Activated CD4-positive, alpha-beta T cell treated with anti-CD3 and anti-CD28 coated beads, Interleukin-2, amount 50 U/mL, for 24 hours (primary cell): ENCODE measurements around the gene XRRA1.
"Not testable (repeated sequence)": the region's sequence is repeated elsewhere in the genome, so short reads cannot be mapped to it uniquely, and the experiment has no call there.

Source experiments
- DNase-seq, 2 donors: peaks; one replicate each; pipeline ENCODE4 v3.0.0-alpha.2; 2020; ENCODE audit warnings: low read depth in 1 of 2, low spot score in 1 of 2

The XRRA1 gene, protein sequence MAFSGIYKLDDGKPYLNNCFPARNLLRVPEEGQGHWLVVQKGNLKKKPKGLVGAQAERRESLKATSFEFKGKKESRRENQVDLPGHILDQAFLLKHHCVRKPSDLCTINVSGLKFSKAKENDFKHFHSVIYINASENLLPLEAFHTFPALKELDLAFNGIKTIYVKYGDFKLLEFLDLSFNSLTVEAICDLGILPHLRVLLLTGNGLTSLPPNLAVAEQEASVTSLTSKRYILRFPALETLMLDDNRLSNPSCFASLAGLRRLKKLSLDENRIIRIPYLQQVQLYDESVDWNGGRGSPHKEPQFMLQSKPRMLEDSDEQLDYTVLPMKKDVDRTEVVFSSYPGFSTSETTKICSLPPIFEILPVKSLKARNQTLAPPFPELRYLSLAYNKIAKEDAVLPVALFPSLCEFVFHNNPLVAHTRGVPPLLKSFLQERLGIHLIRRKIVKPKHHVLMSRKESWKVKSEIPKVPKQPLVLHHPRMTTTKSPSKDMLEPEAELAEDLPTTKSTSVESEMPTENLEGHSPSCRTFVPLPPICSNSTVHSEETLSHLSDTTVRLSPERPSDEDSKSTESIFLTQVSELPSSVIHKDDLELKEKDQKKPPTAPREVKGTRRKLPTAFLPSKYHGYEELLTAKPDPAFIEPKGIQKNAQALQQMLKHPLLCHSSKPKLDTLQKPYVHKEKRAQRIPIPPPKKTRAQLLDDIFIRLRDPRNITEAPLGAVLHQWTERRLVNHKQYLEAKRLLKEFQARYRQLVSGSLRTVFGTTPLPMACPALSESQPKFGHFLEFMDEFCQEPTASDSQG

DNA sequence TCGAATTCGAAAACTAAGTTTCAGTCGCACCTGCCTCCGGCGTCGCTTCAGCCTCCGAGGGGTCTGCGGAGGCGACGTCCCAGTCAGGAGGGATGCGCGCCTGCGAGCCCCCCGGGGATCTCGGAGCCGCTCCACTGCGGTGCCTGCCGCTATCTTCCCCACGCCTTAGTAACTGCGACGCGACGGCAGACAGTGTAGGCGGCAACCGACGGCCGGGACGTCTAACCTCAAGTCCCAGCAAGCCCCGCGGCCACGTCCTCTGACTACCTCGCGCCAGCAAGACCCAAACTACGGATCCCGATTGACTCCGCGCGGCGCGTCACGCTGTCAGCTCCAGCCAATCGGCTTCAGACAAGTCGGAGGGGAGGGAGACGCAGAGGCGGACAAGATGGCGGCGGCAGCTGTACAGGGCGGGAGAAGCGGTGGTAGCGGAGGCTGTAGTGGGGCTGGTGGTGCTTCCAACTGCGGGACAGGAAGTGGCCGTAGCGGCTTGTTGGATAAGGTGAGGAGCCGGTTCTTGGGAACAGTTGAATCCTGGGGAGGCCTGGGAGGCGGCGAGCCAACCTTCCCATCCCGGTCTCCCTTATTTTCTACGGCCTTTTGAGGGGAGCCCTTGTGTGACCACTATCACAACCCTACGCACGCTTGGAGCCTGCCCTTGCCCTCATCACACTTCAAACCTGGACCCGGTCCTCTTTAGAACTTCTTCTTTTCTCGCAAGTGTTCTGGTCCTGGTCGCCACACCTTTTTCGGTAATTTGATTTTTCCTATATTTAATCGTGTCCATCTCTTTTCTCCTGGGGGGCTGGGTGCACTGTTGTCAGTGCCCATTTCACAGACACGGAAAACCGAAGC, at the start of gene XRRA1, which contains the start of gene SPCS2:
Gene XRRA1, minus strand, starts transcription at position 194 of the 855 bp plus-strand sequence. CDS start 8,213 bp downstream, outside the sequence.
Gene SPCS2, plus strand, starts transcription at position 369 of the 855 bp plus-strand sequence. Its CDS starts 20 bp downstream, at position 389.
- peak; percentile 94 to 98 for DNase-seq

DNA sequence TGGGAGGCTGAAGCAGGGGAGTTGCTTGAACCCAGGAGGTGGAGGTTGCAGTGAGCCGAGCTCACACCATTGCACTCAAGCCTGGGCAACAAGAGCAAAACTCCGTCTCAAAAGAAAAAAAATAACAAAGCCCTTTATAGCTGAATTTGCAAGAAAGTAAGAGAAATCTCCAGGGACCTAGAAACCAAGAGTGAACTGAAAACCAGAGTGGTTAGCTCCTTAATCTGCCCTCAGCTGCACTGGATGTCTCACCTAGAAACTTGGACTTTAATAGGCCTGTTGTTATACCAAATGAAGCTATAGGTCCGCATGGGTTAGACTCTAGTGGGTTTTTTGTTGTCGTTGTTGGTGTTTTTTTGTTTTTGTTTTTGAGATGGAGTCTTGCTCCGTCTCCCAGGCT, 44.0 kb upstream of the XRRA1 start:
- no peak for DNase-seq

DNA sequence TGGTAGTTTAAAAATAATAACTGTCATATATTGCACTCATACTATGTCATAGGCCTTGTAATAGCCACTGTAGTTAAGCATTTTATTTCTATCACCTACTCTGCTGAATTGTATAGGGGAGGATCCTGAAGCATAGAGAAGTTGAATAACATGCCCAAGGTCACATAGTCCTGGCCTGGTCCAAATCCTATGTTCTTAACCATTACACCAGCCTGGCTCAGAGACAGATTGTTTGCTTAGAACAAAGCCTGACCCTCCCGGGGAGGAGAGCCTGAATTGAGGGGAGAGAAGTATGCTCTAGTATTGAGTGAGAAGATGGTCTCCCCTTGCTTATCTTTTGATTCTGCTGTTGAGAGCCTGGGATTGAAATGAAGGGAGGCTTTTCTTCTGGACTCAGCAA, 42.0 kb upstream of the XRRA1 start:
- no peak for DNase-seq

DNA sequence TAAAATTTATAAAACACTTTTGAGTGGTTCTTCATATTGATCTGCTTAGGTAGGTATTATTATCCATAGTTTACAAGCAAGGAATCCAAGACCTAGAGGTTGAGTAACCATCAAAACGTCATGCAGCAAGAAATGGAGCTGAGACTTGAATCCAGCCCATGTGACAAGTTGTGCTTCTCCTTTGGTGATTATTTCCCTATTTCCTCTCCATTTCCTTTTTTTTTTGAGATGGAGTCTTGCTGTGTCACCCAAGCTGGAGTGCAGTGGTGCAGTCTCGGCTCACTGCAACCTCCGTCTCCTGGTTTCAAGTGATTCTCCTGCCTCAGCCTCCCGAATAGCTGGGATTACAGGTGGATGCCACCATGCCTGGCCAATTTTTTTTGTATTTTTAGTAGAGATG, 41.3 kb upstream of the XRRA1 start:
- not testable (repeated sequence) for DNase-seq

DNA sequence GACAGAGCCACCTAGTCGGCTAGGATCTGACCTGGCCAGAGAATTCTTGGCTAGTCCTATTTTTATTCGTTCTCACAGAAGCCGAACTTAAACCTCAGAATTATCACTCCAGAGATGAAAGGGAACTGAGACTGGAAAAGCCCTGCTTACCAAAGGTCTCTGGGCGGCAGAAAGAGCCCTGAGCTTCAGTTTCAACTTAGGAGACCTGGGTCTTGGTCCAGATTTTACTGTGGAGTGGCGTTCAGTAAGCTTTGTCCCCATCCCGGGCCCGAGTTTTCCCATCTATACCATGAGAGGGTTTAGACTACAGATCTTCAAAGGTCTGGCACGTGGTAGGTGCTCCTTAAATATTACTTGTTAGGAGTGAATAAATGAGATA, 40.4 kb upstream of the XRRA1 start:
- no peak for DNase-seq

DNA sequence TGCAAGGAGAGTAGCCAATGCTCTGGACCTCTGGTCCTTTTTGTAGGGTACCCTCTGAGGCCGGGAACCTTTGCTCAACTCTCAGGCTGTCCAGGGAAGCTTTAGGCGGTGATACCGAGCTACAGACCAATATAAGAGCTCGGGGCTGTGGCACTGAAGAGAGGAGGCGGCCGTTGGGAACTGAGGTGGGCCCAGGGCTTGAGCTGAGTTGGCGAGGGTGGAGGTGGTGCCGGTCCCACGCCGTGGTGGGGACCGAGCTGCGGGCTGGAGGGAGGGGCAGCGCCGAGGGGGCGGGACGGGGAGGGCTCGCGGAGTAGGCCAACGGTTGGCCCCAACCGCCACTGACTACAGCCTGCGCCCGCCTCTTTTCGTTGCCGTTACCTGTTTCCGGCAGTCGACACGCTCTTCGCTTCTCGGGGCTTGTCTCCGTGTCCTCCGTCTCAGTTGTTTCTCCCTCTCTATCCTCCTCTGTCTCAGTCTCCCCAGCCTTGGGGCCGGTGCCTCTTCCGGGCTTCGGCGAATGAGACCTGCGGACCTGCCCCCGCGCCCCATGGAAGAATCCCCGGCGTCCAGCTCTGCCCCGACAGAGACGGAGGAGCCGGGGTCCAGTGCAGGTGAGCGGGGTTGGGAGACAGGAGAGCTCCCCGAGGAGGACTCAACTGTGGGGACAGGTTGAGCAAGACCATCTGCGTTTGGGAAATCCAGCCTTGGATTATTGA, 39.8 kb upstream of the XRRA1 start, which contains the start of gene NEU3:
Gene NEU3, plus strand, starts transcription at position 393 of the 719 bp plus-strand sequence. Its CDS starts 128 bp downstream, at position 521.
- DNase-seq: peak; percentile 65 to 75

DNA sequence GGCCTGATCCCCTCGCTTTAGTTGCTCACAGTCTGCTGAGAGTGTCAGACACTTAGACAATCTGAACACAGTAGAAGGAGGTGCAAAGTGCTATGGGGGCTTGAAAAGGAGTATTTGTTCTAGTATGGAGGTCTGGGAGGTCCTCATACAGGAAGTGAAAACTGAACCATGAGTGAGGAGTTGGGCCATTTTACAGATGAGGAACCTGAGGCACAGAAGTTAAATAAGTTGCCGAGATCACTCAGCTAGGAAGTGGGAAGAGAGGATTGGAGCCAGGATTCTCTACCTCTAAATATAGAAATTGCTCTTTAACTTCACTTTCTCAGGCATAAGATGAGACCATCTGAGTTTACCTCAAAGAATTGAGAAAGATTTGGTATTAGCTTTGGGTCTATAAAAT, 35.8 kb upstream of the XRRA1 start:
- DNase-seq: no peak

DNA sequence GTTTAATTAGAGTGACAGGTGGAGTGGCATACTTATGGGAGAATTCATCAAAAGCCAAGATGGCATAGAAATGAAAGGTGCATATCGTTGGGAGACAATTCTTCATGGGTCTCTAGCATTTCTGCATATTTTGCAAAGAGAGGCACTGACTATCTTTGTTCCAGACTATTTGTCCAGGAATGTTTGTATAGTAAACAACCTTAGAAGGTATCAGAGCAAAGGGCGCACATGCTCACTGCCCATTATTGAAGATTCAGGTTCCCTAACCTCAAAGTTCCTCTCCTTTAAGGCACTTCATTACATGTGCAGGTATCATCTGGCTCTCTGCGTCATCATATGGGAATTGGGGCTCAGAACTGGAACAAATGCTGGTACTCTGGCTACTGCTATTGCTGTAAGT, 35.2 kb upstream of the XRRA1 start:
- DNase-seq: no peak

DNA sequence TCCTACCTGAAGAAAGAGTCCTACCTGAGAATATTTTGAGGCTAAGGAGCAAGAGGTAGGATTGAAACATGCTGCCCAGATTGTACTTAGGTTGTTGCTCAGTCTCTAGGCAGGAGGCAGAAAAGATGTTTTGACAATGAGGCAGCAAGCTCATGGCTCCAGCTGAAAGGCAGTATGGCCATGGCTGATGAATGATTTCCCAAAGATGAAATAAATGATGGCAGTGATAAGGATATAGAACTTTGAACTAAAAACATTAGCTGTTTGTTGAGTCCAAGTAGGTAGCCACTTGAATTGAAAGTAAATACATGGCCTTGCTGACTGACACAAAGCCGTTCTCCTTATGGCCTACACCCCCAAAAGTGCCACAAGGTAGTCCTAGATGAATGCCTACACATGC, 33.0 kb upstream of the XRRA1 start:
- DNase-seq: no peak

DNA sequence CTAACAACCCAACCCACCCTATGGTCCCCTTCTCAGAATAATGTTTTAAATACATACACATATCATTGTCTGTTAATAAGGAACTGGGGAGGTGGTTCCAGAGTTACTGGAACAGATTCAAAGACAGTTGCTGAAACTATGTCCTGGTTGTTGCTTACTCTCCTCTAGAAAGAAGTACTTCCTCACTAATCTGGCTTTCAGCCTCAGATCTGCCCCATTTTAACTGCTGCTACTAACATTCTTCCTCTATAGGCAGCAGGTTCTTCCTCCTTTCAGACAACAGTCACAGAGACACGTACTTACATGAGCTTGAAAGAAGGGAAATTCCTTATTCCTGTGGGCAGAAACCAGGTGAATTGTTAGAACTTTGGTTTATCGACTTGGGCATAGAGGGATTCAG, 31.7 kb upstream of the XRRA1 start:
- DNase-seq: no peak

DNA sequence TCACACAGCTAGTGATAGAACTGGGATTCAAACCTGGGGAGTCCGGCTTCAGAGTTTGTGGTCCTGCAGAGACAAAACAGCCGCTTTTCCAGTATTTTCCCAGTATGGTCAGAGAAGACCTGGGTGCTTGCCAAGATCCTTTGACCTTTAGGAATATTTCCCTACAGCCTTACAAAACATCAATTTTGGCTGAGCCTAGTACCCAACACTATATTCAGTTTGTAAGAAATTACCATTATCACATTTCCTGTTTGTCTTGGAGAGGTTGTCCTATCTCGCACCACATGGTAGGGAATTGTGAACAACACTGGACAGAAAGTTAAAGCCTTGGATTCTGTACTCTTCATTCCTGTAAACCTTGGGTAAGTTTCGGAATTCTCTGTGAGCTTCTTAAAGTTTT, 29.1 kb upstream of the XRRA1 start:
- DNase-seq: no peak

DNA sequence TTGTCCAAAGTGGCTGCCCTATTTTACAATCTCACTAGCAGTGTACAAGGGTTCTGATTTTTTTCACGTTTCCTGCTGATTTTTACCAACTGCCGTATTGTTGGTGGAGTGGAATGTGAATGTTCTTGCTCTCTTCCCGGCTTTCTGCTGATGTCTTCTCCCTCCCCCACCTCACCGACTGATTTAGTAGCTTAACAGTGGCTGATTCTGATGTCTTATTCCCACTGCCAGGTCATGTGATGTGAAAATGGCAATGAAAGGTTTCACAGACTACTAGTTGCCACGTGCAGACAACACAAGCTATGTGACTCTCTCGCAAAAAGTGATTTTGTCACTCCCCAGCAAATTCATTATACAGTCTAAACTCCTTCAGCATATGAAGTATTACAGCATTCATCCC, 22.5 kb upstream of the XRRA1 start:
- DNase-seq: no peak

DNA sequence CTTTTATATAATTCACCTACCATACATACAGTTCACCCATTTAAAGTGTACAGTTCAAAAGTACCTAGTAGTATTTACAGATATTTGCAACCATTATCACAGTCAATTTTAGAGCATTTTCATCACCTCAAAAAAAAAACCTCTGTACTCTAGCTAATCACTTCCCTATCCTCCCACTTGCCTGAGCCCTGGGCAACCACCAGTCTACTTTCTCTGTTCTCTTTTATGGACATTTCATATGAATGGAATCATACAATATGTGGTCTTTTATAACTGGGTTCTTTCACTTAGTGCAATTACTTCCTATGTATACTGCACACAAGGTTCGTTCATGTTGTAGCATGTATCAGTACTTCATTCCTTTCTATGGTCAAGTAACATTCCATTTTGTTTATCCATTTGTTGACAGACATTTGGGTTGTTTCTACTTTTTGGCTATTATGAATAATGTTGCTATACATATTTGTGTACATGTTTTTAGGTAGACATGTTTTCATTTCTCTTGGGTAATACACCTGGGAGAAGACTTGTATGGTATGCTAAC, 22.0 kb upstream of the XRRA1 start:
- DNase-seq: no peak

DNA sequence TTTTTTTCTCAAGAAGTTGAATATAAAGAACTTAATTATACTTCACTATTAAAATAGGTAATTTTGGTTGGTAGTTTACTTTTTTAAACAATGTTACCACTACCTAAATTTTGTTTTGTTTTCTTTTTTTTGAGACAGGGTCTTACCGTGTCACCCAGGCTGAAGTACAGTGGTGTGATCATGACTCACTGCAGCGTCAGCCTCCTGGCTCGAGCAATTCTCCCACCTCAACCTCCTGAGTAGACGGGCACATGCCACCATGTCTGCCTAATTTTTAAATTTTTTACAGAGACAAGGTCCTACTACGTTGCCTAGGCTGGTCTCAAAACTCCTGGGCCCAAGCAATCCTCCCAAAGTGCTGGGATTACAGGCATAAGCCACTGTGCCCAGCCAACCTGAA, 17.8 kb upstream of the XRRA1 start:
- DNase-seq: no peak

DNA sequence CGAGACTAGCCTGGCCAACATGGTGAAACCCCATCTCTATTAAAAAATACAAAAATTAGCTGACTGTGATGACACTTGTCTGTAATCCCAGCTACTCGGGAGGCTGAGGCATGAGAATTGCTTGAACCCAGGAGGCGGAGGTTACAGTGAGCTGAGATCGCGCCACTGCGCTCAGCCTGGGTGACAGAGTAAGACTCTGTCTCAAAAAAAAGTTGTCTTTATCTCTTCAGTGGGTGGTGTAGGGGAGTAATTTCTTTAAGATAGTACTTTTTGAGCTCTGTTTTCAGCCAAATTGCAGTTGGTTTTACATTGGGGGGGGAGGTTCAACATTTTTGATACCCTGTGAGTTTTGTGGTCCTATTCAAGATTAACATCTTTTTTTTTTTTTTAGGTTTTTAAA, 11.2 kb upstream of the XRRA1 start:
- DNase-seq: not testable (repeated sequence)

DNA sequence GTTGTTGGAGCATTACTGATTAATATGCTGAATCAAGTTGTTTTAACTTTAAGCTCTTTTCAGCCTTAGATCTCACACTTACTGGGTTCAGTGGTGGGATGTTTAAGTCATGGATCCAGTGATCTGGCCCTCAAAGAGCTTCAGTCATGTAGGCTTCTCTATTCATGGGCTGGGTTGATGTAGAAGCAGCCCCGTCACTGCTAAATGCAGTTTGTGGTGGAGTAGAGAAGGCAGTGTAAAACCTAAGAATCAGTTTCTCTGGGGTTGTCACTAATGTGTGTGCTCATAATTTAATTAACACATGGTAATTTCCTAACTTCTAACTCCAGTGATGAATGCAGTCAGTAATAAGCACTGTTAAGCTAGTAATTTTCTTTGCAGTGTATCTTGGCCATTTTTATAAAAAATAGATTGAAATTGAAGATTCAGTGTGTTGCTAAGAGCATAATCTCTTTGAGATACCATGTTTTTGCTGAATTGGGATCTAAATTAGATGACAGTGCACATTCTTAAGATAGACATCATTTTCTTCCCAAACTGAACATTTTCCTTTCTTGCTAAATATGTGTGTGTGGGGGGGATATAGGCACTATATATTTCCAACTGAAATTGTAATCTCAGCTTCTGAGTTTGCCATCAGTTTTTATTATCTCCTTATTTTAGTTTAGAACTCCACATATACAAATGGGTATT, 9.2 kb upstream of the XRRA1 start:
- DNase-seq: no peak

DNA sequence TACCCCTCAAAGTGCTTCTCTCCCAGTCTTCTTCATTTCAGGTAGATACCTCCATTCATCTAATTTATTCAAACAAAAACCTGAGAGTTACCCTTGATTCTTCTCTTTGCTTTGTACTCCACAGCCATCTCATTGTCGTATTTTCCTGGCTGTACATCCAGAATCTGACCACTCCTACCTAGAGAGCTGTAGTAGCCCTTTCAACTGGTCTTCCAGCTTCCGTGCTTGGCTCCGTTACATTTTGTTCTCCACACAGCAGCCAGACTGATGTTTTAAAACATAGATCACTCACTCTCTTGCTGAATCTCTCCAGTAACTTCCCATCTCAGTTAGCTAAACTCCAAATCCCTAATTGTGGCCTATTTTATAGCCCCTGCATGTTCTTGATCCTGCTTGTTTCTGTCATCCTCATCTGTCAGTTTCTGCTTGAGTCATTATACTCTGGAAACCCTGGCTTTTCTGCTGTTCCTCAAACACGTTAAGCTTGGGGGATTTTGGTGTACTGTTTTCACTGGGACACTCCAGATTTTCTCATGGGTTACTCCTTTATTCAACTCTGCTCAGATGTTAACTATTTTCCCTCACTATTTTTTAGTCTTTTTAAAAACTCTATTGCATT, 7.6 kb upstream of the XRRA1 start:
- DNase-seq: no peak

DNA sequence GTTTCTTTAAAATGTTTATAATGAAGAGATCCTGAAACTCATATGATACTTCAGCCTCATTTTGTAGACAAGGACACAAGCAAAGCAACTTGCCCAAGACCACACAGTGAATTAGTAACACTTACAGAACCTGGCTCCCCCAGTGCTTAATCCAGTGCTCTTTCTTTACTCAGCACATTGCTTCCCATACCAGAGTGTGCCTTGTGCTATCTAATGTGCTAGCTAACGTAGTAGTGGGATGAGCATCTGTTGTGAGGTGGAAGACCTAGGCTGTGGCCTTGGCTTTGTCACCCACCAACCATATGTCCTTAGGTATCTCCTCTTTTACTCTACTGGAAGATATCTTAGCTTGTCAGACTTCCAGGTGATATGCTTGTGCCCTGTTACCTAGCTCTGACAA, 5.3 kb upstream of the XRRA1 start:
- no peak for DNase-seq

DNA sequence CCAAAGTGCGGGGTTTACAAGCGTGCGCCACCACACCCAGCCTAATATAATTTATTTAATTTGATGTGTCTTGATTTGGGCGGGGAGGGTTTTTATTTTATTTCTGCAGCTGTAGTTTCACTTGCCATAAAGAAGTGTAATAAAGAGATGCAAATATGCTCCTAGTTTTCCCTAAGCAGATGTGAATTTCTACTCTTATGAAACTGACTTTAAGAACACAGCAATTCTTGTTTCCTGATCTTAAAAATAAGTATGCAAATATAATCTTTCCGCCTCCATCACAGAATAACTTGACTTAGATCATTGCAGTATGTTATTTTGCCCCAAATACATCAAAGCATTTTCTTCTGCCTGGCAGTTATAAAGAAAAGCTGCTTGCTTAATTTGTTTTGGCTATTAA, 4.6 kb upstream of the XRRA1 start:
- no peak for DNase-seq
